Measurements from ENCODE around the gene NME2.
A peak's percentile ranks its signal among the peaks of the same experiment; 100 is the strongest.
"Not testable (repeated sequence)": the region's sequence is repeated elsewhere in the genome, so short reads cannot be mapped to it uniquely, and the experiment has no call there.

Gene NME2

DNA sequence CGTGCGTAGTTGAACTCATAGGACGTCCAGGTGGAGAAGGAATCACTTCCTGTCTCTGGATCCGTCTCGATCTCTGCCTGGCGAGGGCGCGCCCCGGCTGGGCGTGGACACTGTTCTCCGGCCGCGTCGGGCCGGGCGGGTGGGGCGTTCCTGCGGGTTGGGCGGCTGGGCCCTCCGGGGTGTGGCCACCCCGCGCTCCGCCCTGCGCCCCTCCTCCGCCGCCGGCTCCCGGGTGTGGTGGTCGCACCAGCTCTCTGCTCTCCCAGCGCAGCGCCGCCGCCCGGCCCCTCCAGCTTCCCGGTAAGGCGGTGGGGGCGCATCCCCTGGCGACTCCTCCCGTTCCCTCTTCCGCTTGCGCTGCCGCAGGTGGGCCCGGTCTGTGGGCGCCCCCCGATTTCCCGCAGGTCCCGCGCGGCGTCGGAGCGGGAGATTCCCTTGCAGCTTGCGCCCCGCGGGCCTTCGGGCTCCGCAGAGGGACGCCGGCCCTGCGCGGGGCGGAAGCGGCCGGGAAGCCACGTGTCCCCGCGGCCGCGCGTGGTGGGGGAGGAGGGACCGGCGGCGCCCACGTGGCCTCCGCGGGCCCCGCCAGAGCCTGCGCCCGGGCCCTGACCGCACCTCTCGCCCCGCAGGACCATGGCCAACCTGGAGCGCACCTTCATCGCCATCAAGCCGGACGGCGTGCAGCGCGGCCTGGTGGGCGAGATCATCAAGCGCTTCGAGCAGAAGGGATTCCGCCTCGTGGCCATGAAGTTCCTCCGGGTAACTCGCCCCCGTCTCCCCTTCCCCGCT, at the start of gene NME2:
NME2 (plus strand) TSS at position 214 of the 789 bp plus-strand sequence; CDS start at position 634, 420 bp downstream.
- DNase-seq, result peak; percentile 90 to 91

DNA sequence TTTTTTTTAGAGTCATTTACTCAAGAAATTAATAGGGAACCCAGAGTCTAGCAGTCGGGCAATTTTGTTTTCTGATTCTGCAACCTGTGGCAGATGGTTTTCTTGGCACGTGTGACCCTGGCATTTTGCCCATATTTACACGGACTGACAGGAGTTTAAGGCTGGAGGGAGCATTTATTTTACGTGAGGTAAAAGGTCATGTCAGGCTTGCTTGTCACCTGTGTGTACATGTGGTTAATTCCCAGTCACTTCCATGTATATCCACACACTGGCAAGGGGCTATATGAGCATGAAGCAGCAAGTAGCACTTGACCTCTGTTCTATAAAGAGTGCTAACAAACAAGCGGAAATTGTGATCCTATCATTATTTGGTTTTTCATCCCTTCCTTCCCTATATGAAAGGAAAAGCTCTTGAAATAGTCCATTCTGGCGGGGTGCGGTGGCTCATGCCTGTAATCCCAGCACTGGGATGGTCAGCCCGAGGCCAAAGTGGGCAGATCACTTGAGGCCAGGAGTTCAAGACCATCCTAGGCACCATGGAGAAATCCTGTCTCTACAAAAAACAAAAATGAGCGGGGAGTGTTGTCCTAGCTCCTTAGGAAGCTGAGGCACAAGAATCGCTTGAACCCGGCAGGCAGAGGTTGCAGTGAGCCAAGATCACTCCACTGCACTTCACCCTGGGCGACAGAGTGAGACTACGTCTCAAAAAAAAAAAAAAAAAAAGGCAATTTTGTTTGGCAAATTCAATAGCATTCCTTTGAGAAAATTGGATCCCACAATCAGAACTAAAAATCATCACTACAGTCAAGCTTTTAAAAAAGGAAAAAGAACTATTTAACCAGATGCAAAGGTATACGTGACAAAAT, 47.6 kb upstream of the NME2 start:
- DNase-seq, result peak; percentile 95 to 96

DNA sequence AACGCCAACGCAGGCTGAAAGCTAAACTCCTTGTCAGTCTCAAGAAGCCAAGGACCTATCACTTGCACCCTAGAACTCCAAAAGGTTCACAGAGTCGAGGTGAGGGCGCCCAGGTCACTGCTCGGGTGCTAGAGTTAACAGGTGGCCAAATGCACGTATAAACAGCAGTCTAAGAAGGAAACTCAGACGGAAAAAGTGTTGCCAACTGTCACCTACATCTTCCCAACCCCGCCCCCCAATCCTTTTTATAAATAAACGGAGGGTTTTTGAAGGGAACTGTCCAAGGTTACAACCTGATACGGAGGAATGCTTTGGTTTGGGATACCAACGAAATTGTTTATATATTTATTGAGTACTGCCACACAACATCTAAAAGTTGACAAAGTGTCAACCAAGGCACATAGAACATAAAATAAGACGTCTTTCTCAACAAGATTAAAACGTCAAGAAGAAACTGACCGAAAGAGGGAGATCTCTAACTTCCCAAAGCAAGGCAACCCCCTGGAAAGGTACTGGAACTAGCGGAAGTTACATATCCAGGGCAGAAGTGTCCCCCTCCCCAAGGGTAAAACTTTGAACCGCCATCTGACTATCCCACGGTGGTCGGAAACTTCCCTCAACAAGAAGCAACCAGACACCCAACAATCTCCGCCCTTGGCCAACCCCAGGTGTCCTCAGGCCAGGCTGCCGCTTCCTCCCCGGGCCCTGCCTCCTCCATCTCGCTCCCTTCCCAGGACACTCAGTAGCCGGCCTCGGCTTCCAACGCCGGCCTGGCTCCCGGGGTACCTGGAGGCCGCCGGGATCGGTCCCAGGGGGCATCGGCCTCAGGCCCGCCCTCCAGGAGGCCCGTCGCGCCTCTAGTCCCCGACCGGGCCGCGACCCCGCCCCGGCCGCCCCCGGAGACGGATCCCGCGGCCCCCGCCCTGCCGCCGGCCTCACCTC, 46.5 kb upstream of the NME2 start:
- DNase-seq, result no peak

DNA sequence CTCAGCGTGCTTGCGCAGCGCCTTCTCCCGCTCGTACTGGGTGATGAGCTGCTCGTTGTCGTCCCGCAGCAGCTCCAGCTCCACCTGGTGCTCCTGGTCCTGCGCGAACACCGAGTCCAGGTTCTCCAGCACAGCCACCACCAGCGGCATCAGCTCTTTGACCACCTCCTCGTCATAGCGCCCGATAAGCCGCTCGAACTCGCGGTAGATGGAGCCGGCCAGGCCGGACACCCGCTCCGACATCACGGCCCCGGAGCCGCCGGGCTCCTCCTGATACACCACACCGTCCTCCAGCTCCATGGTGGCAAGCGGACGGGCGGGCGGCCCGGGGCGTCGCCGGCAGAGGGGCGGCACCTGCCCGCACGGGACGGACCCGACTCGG, 45.9 kb upstream of the NME2 start:
- DNase-seq, result peak; percentile 25 to 75

DNA sequence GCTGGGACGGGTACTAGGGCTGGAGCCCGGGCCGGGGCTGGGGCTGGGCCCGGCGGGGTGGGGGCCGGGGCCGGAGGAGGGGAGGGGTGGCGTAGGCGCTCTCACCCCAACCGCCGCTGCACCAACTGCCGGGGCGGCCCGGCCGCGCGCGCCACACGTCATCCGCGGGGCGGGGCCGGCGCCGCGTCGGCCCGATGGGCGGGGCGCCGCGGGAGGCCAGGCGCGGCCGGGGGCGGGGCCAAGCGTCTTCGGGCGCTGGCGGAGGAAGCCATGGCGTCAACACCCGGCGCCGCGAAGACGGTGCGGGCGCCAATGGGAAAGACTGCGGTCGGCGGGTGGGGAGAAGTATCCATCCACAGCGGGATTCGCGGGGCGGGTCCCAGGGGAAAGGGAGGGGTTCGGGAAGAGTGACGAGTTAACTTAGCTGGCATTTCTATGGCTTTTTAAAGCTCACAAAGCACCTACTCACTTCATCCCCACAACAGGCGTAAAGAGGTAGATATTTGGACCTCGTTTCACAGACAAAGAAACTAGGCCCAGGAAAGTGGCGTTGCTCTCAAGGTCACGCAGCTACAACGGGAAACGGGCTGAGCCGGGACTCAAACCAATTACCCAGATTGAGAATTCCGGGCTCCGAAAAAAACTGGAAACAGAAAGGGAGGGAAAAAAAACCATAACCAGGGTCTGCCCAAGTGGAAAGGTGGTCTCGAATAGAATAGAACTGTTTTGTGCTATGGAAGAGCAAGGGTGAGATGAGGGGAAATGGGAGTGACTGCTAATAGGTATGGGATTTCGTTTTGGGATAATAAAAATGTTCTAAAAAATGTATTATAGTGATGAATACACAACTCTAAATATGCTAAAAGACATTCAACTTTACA, 45.2 kb upstream of the NME2 start, which contains the start of gene SPAG9:
SPAG9 (minus strand) TSS at position 130 of the 881 bp plus-strand sequence. CDS start 212 bp downstream, outside the sequence.
- DNase-seq, result peak; percentile 92 to 95

DNA sequence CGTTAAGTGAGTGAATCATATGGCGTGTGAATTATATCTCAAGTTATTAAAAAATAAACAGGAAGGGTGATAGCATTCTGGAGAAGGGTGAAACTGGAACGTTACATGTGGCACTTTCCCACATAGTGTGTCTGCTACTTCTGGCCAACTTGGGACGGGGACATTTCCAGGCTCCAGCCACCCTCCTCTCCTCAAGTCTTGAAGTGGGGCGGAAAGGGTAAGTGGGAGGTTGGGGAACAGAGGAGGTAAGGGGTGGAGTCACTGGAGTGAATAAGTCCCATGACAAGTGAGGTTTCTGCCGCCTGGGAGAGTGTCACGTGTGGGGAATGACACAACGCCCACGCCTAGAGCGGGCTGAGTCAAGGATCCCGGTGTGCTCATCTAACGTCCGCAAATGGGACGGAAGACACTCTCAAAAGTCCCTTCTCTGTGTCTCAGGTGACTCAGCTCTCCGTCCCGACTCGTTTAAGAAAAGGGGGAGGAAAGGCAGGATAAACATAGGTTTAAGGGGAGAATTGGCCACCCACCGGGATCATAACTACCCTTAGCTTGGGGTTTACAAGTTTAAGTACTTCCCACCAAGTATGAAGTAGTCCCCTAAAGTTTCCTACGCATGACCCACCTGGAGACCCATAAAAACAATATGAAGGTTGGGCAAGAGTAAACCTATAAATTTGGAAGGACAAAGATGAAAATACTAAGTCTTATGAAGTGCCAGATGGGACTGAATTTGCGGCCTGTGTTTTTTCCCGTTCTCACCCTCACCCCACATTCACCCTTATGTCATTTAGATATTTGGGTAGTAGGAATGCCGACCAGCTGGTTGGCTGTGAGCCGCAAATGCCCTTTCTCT, 44.4 kb upstream of the NME2 start:
- peak; percentile 45 to 84 for DNase-seq

DNA sequence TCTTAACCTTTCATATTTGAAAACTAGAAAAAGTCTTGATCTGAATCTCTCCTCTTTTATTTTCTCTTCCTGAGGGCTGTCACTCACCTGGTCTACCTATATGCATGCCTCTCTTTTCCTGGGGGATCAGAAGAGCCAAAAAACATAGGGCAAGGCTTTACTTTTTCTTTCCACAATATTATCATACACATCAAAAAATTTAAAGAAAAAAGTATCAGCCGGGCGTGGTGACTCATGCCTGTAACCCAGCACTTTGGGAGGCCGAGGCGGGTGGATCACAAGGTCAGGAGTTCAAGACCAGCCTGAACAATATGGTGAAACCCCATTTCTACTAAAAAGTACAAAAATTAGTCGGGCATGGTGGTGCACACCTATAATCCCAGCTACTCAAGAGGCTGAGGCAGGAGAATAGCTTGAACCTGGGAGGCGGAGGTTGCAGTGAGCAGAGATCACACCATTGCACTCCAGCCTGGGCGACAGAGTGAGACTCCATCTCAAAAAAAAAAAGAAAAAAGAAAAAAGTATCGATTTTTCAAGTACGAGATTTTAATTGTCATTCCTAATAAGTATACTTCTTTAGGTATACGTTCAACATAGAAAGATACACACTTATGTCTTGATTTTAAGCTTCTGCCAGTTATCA, 43.6 kb upstream of the NME2 start:
- DNase-seq, result not testable (repeated sequence)

DNA sequence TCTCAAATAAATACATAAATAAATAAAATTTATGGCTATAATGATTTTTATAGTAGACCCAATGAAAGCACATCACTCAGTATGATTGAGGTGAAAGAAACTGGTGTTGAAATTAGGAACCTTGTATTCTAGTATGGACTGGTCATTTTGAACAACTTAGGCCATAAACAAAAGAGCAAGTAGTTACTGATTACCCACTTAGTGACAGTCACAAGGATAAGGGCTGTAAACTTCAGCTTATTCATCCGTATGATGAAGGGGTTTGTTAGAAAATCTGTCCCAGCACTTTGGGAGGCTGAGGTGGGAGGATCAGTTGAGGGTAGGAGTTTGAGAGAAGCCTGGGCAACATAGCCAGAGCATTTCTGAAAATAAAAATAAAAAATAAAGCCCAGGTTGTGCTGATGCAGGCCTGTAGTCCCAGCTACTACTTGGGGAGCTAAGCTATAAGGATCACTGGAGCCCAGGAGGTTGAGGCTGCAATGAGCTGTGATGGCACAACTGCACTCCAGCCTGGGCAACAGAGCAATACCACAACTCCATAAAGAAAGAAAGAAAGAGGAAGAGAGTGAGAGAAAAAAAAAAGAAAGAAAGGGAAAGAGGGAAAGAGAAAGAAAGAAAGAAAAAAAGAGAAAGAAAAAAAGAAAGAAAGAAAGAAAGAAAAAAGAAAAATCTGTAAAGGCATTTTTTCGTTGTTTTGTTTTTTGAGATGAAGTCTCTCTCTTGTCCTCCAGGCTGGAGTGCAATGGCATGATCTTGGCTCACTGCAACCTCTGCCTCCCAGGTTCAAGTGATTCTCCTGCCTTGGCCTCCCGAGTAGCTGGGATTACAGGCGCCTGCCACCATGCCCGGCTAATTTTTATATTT, 41.3 kb upstream of the NME2 start:
- DNase-seq, result no peak

DNA sequence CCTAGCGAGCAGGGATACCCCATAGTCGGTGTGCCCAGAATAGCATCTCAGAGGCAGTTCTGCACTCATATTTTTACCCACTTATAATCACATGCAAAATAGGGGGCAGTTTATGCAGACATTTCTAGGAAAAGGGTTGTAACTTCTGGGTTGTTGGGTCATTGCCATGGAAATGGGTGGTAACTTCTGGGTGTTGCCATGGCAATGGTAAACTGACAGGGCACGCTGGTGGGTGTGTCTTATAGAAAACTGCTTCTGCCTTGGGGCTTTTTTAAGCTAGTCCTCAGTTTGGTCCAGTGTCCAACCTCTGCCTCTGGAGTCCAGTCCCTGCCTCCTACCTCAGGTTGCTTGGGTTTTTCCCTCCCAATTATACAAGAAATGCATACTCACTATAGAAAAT, 38.1 kb upstream of the NME2 start:
- no peak for DNase-seq

DNA sequence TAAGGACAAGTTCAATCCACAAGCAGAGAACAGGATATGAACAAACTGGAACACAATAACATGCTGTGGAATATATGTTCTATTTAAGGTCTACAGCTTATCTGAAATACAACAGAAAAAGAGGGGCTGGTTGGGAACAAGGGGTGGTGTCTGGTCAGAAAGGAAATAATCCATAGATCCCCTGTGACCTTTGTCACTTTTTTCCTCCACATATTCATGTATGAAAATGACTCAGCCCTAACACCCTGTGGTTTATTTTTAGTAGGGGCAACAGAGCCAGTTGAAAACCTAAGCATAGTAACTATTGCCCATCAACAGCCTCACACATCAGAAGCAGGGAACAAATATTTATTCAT, 33.3 kb upstream of the NME2 start:
- DNase-seq, result no peak

DNA sequence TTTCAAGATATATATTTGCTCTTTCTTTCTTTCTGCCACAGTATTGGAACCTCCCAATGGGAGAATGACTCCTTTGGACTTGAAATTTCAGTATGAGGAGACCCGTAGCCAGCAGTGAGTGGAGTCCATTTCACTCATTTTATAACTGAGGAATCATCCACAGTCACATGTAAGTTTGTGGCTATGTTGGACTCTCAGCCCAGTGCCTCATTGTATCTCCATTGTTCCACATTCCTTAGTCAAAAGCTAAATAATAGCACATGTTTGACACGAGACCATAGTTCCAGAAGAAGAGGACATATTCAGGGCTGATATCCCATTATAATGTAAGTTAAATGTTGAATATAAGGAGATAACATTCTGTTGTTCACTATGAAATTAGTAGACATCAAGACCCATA, 32.8 kb upstream of the NME2 start:
- DNase-seq, result no peak

DNA sequence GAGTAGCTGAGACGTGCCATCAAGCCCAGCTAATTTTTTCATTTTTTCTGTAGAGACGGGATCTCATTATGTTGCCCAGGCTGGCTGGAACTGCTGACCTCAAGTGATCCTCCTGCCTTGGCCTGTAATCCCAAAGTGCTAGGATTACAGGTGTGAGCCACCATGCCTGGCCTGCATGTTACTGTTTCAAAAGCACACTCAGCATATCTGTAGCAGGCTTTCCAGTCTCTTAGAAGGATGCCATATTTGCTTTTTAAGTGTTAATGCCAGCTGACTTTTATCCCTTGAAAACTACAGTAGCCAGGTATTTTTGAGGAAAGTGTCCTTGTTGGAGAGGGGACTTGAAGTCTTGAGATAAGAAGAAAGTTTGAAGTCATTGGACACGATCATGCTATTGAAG, 30.3 kb upstream of the NME2 start:
- no peak for DNase-seq

DNA sequence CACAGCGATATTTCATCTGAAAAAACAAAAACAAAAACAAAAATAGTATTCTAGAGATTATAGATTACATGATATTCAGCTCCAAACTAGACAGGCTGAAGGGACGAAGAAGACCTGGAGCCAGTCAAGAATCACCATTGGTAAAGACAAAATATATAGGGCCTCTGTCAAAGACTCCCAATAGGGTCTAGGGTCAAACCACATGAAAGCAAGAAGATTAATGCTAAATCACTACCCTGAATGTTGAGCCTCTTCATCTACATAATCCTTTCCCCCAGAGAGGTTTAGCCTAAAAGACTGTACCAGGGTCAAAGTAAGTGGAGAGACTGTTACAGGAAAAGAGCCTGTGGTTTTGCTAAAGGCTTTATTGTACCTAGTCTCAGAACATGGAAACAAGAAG, 23.6 kb upstream of the NME2 start:
- DNase-seq, result no peak

DNA sequence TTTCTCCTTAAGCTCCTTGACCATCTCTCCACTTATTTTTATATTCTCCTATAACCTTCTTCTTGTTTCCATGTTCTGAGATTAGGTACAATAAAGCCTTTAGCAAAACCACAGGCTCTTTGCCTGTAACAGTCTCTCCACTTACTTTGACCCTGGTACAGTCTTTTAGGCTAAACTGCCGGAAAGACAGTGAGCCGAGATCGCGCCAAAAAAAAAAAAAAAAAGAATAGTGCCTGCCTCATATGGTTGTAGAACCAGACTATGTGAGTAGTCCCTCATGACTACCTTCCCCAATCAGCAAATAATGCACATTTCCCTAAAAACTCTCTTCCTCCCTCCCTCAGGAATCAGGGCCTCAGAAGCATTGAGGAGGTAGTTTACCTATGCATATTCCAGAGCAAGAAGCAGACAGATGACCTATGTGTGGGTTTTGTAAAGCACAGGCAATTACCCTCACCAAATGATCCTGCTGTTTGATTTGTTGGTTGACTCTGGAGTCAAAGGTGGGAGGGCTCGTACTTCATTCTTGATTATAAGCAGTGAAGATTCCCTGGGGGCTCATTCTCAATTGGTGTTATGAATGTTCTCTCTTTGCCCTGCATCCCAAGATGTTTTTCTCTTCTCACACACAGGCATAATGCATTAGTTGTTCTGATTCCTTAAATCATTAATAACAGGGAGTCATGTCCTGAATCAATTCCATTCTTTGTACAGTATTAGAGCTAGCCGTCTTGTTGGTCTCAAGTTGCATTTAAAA, 21.8 kb upstream of the NME2 start:
- no peak for DNase-seq

DNA sequence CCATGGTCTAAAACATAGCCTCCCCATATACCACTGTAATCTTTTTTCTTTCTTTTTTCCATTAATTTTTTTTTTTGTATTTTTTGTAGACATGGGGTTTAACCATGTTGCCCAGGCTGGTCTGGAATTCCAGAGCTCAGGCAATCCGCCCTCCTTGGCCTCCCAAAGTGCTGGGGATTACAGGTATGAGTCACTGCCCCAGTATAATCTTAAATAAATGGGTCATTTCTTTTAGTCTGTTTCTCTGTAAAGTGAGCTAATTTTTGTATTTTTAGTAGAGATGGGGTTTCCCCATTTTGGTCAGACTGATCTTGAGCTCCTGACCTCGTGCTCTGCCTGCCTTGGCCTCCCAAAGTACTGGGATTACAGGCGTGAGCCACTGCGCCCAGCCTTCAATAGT, 18.6 kb upstream of the NME2 start:
- DNase-seq, result no peak

DNA sequence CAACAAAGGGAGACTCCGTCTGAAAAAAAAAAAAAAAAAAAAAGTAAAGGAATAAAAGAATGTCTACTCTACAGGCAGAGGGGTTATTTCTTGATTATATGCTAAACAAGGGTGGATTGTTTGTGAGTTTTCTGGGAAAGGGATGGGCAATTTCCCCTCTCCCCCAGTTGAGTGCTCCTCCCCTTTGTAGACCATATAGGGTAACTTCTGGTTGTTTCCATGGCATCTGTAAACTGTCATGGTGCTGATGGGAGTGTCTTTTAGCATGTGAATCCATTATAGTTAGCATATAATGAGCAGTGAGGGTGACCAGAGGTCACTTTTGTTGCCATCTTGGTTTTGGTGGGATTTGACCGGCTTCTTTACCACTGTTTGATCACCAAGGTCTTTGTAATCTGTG, 17.0 kb upstream of the NME2 start:
- no peak for DNase-seq

DNA sequence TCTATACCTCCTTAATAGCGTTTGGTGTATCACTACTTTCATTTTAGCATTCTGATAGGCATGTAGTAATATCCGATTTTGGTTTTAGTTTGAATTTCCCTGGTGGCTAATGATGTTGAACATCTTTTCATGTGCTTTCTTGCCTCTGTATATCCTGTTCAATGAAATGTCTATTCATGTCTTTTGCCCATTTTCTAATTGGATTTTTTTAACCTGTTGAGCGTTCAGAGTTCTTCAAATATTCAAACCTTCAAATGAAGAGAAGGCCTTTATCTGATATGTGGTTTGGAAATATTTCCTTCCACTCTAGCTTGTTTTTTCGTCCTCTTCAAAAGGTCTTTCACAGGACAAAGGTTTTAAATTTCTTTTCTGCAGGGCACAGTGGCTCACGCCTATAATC, 15.3 kb upstream of the NME2 start:
- DNase-seq, result no peak

DNA sequence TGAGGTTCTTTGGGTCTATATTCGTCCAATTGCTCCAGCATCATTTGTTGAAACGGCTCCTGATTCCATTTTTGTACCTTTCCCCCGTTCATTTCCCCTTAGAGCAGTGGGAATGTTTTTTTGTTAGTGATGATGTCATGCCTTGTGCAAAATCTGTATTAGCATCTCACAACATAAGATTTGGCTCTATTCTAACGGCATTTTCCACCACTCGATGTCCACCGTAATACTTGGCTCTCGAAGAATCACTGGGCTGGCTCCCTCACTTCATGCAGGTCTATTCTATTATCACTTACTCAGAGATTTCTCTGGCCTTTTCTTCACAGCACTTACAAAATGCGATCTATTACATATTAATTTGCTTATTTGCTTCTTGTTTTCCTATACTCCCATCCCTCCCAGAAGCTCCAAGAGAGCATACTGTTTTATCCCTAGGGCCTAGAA, 13.4 kb upstream of the NME2 start:
- DNase-seq, result peak; percentile 39 to 53
